PFSK-1 (cell line): ENCODE data around the gene CENPM.

Experiments
- POLR2AphosphoS5 ChIP-seq: IDR thresholded peaks from 2 replicates; pipeline ENCODE4 v1.6.1; 2012; ENCODE audit warnings: low read depth, mild to moderate bottlenecking, control low read depth, low read length, moderate library complexity
- REST ChIP-seq, 2 experiments: IDR thresholded peaks; 2 replicates each; pipeline versions ENCODE4 v1.6.1 to v1.8.0; 2011 to 2012; ENCODE audit warnings: low read depth in 2 of 2, low read length in 2 of 2, control low read depth in 1 of 2, inconsistent platforms in 1 of 2, mild to moderate bottlenecking in 1 of 2, moderate library complexity in 1 of 2; ENCODE audit not compliant: insufficient read depth in 1 of 2
- SIN3A ChIP-seq: IDR thresholded peaks from 2 replicates; pipeline ENCODE4 v1.6.1; 2012; ENCODE audit warnings: mild to moderate bottlenecking, low read length, moderate library complexity, borderline replicate concordance; ENCODE audit not compliant: insufficient read depth

DNA sequence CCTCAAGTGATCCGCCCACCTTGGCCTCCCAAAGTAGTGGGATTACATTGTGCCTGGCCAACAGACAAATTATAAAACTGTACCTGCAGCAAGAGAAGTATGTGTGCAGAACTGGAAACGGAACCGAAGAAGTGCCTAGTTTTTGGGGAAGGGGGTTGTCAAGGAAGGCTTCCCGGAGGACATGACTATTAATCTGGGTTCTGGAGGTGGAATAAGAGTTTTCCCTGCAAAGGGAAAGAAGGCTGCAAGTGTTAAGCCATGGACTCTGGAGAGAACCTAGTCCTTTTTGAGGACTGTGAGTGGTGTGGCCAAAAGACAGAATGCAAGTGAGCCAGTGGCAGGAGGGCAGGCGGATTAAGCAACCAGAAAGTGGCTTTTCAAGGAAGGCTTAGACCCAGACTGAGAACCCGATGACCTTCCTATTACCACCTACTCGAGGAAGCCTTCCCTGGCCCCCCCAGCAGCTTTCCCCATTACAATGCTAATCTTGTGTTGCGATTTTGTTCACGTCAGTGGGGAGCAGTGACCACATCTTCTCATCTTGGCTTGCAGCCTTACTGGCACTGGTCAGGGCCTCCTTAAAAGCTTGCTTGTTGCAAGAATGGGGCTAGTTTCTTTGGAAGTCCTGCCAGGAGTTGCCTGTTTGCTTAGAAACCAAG lies 16.6 kb upstream of the CENPM start:
- TF ChIP-seq POLR2AphosphoS5 (no peak), SIN3A (no peak), REST (IDR thresholded peaks at IDR 0.05; ENCODE audit: insufficient read depth in 1 of 2, low read depth in 2 of 2, low read length in 2 of 2) (no peak)
